RWPE2 (cell line): ENCODE results near the gene ENDOU.

Experiments used
- ATAC-seq: fragments of 200-7000 bp; cut with Tn5 transposase; 3 replicates; pipeline ENCODE4 v1.9.1; 2021; ENCODE audit warnings: low read depth
- DNase-seq: peaks from one replicate; pipeline ENCODE4 v3.0.0-alpha.2; 2020; ENCODE audit warnings: low spot score
- H3K27ac ChIP-seq: fragments of 450-650 bp; 2 replicates; pipeline ENCODE4 v1.5.1; 2017; ENCODE audit warnings: mild to moderate bottlenecking; ENCODE audit not compliant: poor library complexity, severe bottlenecking
- H3K27me3 ChIP-seq: fragments of 250-450 bp; sonication (Bioruptor Pico); 2 replicates; pipeline ENCODE4 v1.5.1; 2021; ENCODE audit warnings: mild to moderate bottlenecking, moderate library complexity; ENCODE audit not compliant: insufficient read depth, poor library complexity, severe bottlenecking
- H3K36me3 ChIP-seq: fragments of 250-450 bp; sonication (Bioruptor Pico); 2 replicates; pipeline ENCODE4 v1.5.1; 2020; ENCODE audit warnings: low read depth, mild to moderate bottlenecking, moderate library complexity
- H3K4me1 ChIP-seq: fragments of 250-450 bp; sonication (Bioruptor Pico); 2 replicates; pipeline ENCODE4 v1.5.1; 2021; ENCODE audit warnings: mild to moderate bottlenecking, moderate library complexity; ENCODE audit not compliant: insufficient read depth, poor library complexity, severe bottlenecking
- H3K4me3 ChIP-seq: fragments of 250-450 bp; sonication (Bioruptor Pico); 2 replicates; pipeline ENCODE4 v1.5.1; 2021; ENCODE audit warnings: mild to moderate bottlenecking, moderate library complexity; ENCODE audit not compliant: severe bottlenecking
- H3K9me3 ChIP-seq: fragments of 250-450 bp; sonication (Bioruptor Pico); 2 replicates; pipeline ENCODE4 v1.5.1; 2021; ENCODE audit warnings: mild to moderate bottlenecking, moderate library complexity; ENCODE audit not compliant: severe bottlenecking
- CTCF ChIP-seq: fragments of 450-650 bp; IDR thresholded peaks from one replicate; pipeline ENCODE4 v1.5.1; 2017; ENCODE audit warnings: mild to moderate bottlenecking, moderate library complexity; ENCODE audit not compliant: poor library complexity, severe bottlenecking

Gene ENDOU

DNA sequence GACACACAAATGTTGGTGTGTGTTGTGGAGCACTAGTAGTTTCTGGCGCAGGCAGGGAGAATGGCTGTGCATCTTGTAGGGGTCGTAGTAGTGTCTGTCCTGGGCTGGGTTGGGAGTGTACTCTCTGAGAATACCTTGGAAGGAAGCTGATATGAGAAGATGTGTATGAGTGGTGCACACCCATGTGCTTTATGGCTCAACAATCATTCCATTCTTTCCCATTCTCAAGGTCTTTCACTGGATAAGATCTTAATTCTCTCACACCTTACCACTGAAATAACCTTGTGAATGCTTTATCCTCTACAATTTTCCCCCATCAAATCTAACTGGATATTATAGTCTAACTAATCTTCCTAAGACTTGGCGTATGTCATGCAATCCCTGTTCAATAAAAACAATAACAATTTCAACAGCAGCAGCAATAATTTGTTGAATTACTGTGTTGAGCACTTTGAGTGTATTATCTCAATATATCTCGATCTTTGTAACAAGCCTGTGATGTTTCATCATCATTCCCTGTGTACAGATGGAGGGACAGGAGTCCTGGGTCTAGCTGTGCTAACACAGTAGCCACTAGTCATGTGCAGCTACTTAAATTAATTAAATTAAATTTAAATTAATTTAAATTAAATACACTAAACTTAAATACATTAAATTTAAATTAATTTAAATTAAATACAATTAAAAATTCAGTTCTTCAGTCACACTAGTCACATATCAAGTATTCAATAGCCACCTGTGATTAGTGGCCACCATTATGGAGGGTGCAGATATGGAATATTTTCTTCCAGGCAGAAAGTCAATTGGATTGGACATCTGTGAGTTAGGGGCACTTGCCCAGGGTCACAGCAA, 44.2 kb upstream of the ENDOU start:
- peak overlapping the region; percentile 70 for H3K27ac ChIP-seq
- no peaks in the 10 kb centered on the region for H3K36me3 ChIP-seq
- ATAC-seq (no peak), DNase-seq (no peak)
- no peak for TF ChIP-seq CTCF
- H3K27me3 ChIP-seq: no peaks in the 10 kb centered on the region
- H3K9me3 ChIP-seq: no peaks in the 10 kb centered on the region
- peaks cover 35% of the 10 kb centered on the region for H3K4me1 ChIP-seq
- no peak overlapping the region for H3K4me3 ChIP-seq

GRCh38 chr12:47768323-47768811, 43.1 kb upstream of the ENDOU start:
- Histone ChIP-seq H3K9me3 (no peaks in the 10 kb centered on the region), H3K4me1 (peaks cover 45% of the 10 kb centered on the region), H3K4me3 (no peak overlapping the region), H3K27me3 (no peaks in the 10 kb centered on the region), H3K27ac (peak overlapping the region; percentile 70), H3K36me3 (no peaks in the 10 kb centered on the region)
- peak; percentile 85 for ATAC-seq
- no peak for TF ChIP-seq CTCF
- DNase-seq: no peak

DNA sequence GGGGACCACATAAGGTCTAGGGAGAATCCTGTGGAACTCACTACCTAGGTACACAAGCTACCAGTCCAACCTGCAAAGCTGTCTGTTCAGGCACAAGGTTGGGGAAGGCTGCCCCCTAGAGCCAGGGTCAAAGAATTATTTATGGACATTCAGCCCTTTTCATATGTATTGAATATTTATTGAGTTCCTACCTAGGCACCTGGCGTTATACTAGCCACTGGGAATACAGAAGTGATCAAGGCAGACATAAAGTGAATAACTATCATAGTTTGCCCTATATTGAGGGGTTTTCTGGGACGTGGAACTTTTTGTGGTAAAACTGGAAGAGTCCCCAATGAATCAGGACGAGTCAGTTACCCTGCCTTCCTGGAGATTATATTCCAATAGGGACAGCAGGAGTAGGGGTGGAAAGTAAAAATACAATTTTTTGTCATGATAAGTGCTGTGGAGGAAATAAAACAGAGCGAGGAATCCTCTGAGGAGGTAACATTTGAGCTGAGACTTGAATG, 42.0 kb upstream of the ENDOU start:
- Histone ChIP-seq H3K4me1 (peaks cover 45% of the 10 kb centered on the region), H3K9me3 (no peaks in the 10 kb centered on the region), H3K27ac (peak overlapping the region; percentile 70), H3K4me3 (no peak overlapping the region), H3K27me3 (no peaks in the 10 kb centered on the region), H3K36me3 (no peaks in the 10 kb centered on the region)
- ATAC-seq: no peak
- DNase-seq: no peak
- TF ChIP-seq CTCF: peak; percentile 67

GRCh38 chr12:47766502-47767215, 41.4 kb upstream of the ENDOU start:
- no peak for ATAC-seq
- Histone ChIP-seq H3K27me3 (no peaks in the 10 kb centered on the region), H3K4me1 (peaks cover 45% of the 10 kb centered on the region), H3K4me3 (no peak overlapping the region), H3K36me3 (no peaks in the 10 kb centered on the region), H3K9me3 (no peaks in the 10 kb centered on the region), H3K27ac (peak overlapping the region; percentile 70)
- TF ChIP-seq CTCF: no peak
- DNase-seq: no peak
